Measurements from ENCODE around the gene SLC25A38. TPM values are rescaled to one million over a fixed set of nuclear protein-coding genes. Genes with fewer than 3 reads are reported as not detected.

SLC25A38 gene, protein sequence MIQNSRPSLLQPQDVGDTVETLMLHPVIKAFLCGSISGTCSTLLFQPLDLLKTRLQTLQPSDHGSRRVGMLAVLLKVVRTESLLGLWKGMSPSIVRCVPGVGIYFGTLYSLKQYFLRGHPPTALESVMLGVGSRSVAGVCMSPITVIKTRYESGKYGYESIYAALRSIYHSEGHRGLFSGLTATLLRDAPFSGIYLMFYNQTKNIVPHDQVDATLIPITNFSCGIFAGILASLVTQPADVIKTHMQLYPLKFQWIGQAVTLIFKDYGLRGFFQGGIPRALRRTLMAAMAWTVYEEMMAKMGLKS
- 20.7 and 23.1 TPM in 2 replicates for total RNA-seq

GRCh38 chr3:39383045-39383880 lies at the start of gene SLC25A38:
Gene SLC25A38 (plus strand): TSS chr3:39383370. CDS start chr3:39383725, 355 bp downstream.

GRCh38 chr3:39406368-39407258 lies 23.4 kb downstream of the SLC25A38 start, which contains the start of gene RPSA:
Gene RPSA (plus strand): TSS chr3:39406720. CDS start chr3:39407654, 934 bp downstream.

Other genes starting within 250 kb of the SLC25A38 start
- 7.1 and 7.8 TPM in 2 replicates for gene CSRNP1, start 229.8 kb upstream of the SLC25A38 start, total RNA-seq
- gene XIRP1, start 190.8 kb upstream of the SLC25A38 start, total RNA-seq = not detected in 2 replicates
- not detected in 2 replicates for gene CX3CR1, start 103.3 kb upstream of the SLC25A38 start, total RNA-seq
- gene CCR8, start 53.7 kb upstream of the SLC25A38 start, total RNA-seq = not detected in 2 replicates
- gene RPSA, start 23.4 kb downstream of the SLC25A38 start, total RNA-seq = 2,945 and 3,201 TPM in 2 replicates
- not detected in 2 replicates for gene MOBP, start 84.3 kb downstream of the SLC25A38 start, total RNA-seq